Stimulated activated CD4-positive, alpha-beta T cell treated with anti-CD3 and anti-CD28 coated beads, Interleukin-4, amount 100 ng/mL, for 48 hours (primary cell): ENCODE data around the gene E2F7.

Source experiments
- DNase-seq, 2 donors: peaks; one replicate each; pipeline ENCODE4 v3.0.0-alpha.2; 2020; ENCODE audit warnings: low read depth in 2 of 2

E2F7 gene

GRCh38 chr12:77016606-77017005 is 48.8 kb downstream of the E2F7 start:
- no peak for DNase-seq

- DNase-seq: no peak
Measured at GRCh38 chr12:77013091-77013490, 52.3 kb downstream of the E2F7 start.

- DNase-seq: peak; percentile 54 to 58
Measured at GRCh38 chr12:77010691-77011548, 54.4 kb downstream of the E2F7 start.

- no peak for DNase-seq
Measured at GRCh38 chr12:77007476-77007875, 57.9 kb downstream of the E2F7 start.

- DNase-seq: no peak
Measured at GRCh38 chr12:77005611-77006098, 59.7 kb downstream of the E2F7 start.

- no peak for DNase-seq
Measured at GRCh38 chr12:77003914-77004313, 61.5 kb downstream of the E2F7 start.

GRCh38 chr12:77003246-77003645 is 62.1 kb downstream of the E2F7 start:
- DNase-seq: no peak

GRCh38 chr12:77002382-77002781 is 63.0 kb downstream of the E2F7 start:
- no peak for DNase-seq

- no peak for DNase-seq
Measured at GRCh38 chr12:77001276-77001675, 64.1 kb downstream of the E2F7 start.

GRCh38 chr12:76998908-76999556 is 66.3 kb downstream of the E2F7 start:
- no peak for DNase-seq

- no peak for DNase-seq
Measured at GRCh38 chr12:76998386-76998785, 67.0 kb downstream of the E2F7 start.

GRCh38 chr12:76997011-76997780 is 68.2 kb downstream of the E2F7 start:
- DNase-seq: no peak

- no peak for DNase-seq
Measured at GRCh38 chr12:76990716-76991115, 74.7 kb downstream of the E2F7 start.

GRCh38 chr12:76984566-76984965 is 80.8 kb downstream of the E2F7 start:
- DNase-seq: no peak

- DNase-seq: no peak
Measured at GRCh38 chr12:76983420-76983819, 81.9 kb downstream of the E2F7 start.

GRCh38 chr12:76980196-76980595 is 85.2 kb downstream of the E2F7 start:
- no peak for DNase-seq

- DNase-seq: no peak
Measured at GRCh38 chr12:76976777-76977382, 88.5 kb downstream of the E2F7 start.
